ENCODE measurements around the gene MYBBP1A.

The MYBBP1A gene

GRCh38 chr17:4536259-4536741 is 18.9 kb downstream of the MYBBP1A start:
- no peak for DNase-seq (ENCODE audit: low read depth in 2 of 2)

GRCh38 chr17:4535667-4536258 is 19.4 kb downstream of the MYBBP1A start:
- DNase-seq (ENCODE audit: low read depth in 2 of 2): no peak

- no peak for DNase-seq (ENCODE audit: low read depth in 2 of 2)
These were observed 20.1 kb downstream of the MYBBP1A start for GRCh38 chr17:4534928-4535666.

GRCh38 chr17:4534515-4534914 is 20.7 kb downstream of the MYBBP1A start:
- DNase-seq (ENCODE audit: low read depth in 2 of 2): no peak

- DNase-seq (ENCODE audit: low read depth in 2 of 2): no peak
These were observed 21.4 kb downstream of the MYBBP1A start for GRCh38 chr17:4533523-4534504.

GRCh38 chr17:4532860-4533522 is 22.2 kb downstream of the MYBBP1A start:
- no peak for DNase-seq (ENCODE audit: low read depth in 2 of 2)

GRCh38 chr17:4531988-4532736 is 23.0 kb downstream of the MYBBP1A start:
- no peak for DNase-seq (ENCODE audit: low read depth in 2 of 2)

GRCh38 chr17:4530799-4531730 is 24.1 kb downstream of the MYBBP1A start:
- no peak for DNase-seq (ENCODE audit: low read depth in 2 of 2)

- DNase-seq (ENCODE audit: low read depth in 2 of 2): no peak
These were observed 25.5 kb downstream of the MYBBP1A start for GRCh38 chr17:4529533-4530152.

GRCh38 chr17:4527566-4528125 is 27.5 kb downstream of the MYBBP1A start:
- no peak for DNase-seq (ENCODE audit: low read depth in 2 of 2)

GRCh38 chr17:4527134-4527533 is 28.1 kb downstream of the MYBBP1A start:
- DNase-seq (ENCODE audit: low read depth in 2 of 2): no peak

- DNase-seq (ENCODE audit: low read depth in 2 of 2): no peak
These were observed 29.3 kb downstream of the MYBBP1A start for GRCh38 chr17:4525691-4526397.

GRCh38 chr17:4523946-4524345 is 31.2 kb downstream of the MYBBP1A start:
- no peak for DNase-seq (ENCODE audit: low read depth in 2 of 2)

- no peak for DNase-seq (ENCODE audit: low read depth in 2 of 2)
These were observed 32.5 kb downstream of the MYBBP1A start for GRCh38 chr17:4522661-4523060.

- no peak for DNase-seq (ENCODE audit: low read depth in 2 of 2)
These were observed 34.1 kb downstream of the MYBBP1A start for GRCh38 chr17:4520894-4521600.

- no peak for DNase-seq (ENCODE audit: low read depth in 2 of 2)
These were observed 34.9 kb downstream of the MYBBP1A start for GRCh38 chr17:4520060-4520893.

GRCh38 chr17:4519361-4519788 is 35.8 kb downstream of the MYBBP1A start:
- no peak for DNase-seq (ENCODE audit: low read depth in 2 of 2)
